ENCODE results near the gene BMS1.

- TF ChIP-seq CTCF (IDR thresholded peaks at IDR 0.05; ENCODE audit: insufficient read depth, low read length, poor library complexity, severe bottlenecking) (no peak), EZH2phosphoT487 (conservative IDR thresholded peaks at IDR 0.05; ENCODE audit: low read length) (no peak)
Measured at GRCh38 chr10:42878134-42878820, 95.7 kb downstream of the BMS1 start.

Data from SU-DHL-6 (cell line).